ENCODE measurements around the gene HSPA6.
A peak's percentile ranks its signal among the peaks of the same experiment; 100 is the strongest.
"Not testable (repeated sequence)": the region's sequence is repeated elsewhere in the genome, so short reads cannot be mapped to it uniquely, and the experiment has no call there.

Gene HSPA6

DNA sequence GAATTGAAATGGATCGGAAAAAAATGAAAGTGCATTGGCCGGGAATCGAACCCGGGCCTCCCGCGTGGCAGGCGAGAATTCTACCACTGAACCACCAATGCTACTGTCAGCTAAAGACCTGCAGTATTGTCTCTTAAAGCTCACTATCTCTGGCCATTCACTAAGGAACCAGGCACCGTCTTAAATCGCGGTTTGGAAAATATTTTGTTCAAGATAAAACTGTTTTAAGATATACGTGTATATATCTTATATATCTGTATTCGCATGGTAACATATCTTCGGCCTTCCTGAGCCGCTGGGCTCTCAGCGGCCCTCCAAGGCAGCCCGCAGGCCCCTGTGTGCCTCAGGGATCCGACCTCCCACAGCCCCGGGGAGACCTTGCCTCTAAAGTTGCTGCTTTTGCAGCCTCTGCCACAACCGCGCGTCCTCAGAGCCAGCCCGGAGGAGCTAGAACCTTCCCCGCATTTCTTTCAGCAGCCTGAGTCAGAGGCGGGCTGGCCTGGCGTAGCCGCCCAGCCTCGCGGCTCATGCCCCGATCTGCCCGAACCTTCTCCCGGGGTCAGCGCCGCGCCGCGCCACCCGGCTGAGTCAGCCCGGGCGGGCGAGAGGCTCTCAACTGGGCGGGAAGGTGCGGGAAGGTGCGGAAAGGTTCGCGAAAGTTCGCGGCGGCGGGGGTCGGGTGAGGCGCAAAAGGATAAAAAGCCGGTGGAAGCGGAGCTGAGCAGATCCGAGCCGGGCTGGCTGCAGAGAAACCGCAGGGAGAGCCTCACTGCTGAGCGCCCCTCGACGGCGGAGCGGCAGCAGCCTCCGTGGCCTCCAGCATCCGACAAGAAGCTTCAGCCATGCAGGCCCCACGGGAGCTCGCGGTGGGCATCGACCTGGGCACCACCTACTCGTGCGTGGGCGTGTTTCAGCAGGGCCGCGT lies at the start of gene HSPA6:
TSS of gene HSPA6 (plus strand) at position 724 of the 925 bp plus-strand sequence. CDS start at position 843, 119 bp downstream.
- DNase-seq, result peak; percentile 46 to 63 (median 58)

- not testable (repeated sequence) for DNase-seq
Measured at GRCh38 chr1:161477711-161478110, 46.6 kb upstream of the HSPA6 start.

- DNase-seq, result no peak
Measured at GRCh38 chr1:161478985-161479384, 45.4 kb upstream of the HSPA6 start.

DNA sequence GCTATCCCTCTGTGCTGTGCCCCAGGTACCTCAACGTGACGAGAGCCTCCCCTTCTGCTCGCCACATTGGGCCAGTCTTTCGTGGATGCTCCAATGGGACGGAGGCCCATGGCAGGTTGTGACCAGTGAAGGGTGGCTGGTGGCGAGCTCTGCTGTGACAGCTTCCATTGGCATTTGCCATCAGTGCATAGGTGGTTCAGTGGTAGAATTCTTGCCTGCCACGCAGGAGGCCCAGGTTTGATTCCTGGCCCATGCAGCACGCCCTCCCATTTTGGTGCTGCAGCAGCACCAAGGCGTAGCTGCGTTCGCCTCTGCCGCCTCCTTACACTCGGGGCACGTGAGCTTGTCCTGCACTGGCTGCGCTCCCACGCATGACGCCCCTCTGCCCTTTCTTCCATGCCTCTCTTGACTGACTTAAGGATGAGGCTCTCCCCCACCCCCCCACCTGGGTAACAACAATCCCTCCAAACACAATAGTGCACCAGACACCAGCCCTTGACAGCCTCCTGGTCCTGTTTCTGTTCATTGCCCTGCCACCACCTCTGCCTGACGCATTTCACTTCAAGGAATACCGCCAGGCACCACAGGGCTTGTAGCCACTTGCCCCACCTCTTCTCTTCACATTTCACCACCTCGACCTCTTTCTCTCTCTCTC lies 43.8 kb upstream of the HSPA6 start:
- no peak for DNase-seq

DNA sequence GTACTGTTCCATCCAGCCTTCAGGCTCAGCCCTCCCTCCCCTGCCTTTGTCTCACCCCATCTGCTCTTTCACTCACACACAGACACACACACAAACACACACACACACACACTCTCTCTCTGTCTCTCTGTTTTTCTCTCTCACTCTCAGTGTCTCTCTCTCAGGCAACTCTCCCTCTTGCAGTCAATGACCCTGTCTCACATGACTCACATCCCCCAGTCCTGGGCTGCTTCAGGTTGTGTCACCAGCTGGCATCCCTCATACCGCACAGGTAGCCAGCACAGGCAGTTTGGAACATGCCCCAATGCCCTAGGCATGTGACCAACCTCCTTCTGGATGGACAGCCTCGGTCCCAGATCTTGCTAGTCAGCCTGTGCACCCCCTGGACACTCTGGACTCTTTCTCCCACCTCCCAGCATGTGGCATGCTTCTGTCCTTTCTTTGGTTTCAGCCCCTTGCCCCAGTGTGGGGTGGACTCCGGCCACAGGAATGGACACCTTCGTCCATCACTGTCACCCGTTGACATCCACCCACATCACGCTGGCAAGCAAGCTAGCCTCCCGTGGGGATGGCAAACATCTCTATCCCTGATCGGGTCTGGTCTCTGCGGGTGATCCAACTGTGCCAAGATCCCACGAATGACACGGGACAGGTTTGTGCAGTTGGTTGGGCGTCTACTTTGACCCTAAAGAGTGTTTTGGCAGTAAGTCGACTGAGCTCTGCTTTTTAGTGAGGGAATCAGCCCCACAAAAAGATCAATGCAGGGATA lies 42.5 kb upstream of the HSPA6 start:
- DNase-seq, result no peak

GRCh38 chr1:161482610-161483009 lies 41.7 kb upstream of the HSPA6 start:
- no peak for DNase-seq

- DNase-seq, result no peak
Measured at GRCh38 chr1:161483361-161483760, 41.0 kb upstream of the HSPA6 start.

DNA sequence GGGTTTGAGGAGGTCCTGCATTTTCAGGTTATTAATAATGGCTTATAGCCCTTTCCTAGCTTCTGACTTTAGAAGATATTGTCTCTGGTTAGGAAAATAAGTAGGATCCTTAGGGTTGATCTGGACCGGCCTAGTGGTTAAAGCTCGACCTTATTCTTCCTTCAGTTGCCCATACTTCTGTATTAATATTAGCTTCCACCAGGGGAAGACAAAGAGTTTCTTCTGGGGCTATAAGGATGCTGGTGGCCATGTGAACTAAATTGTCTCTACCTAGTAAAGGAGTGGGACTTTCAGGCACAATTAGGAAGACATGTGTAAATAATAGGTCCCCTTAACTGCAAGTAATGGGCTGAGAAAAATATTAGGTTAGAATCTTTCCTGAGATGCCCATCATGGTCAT lies 39.7 kb upstream of the HSPA6 start:
- DNase-seq, result no peak

- DNase-seq, result no peak
Measured at GRCh38 chr1:161486806-161487741, 37.3 kb upstream of the HSPA6 start.

DNA sequence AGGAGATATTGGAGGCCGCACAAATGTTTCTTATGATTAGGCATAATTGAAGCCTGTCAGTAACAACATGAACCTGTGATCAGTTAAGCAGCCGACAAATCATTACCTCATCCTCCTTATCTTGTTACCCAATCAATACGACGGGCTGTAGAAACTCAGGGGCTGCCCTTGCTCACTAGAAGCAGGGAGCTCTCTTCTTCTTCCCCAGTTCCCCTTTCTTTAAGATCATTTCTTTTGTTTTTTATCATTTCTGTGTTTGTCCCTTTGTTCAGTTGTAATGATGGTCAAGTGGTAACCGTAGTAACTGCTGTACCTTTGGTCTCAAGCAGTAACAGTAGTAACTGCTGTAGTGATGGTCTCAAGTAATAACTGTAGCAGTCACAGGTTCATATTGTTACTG lies 32.9 kb upstream of the HSPA6 start:
- DNase-seq, result no peak

- DNase-seq, result no peak
Measured at GRCh38 chr1:161492827-161493226, 31.5 kb upstream of the HSPA6 start.

DNA sequence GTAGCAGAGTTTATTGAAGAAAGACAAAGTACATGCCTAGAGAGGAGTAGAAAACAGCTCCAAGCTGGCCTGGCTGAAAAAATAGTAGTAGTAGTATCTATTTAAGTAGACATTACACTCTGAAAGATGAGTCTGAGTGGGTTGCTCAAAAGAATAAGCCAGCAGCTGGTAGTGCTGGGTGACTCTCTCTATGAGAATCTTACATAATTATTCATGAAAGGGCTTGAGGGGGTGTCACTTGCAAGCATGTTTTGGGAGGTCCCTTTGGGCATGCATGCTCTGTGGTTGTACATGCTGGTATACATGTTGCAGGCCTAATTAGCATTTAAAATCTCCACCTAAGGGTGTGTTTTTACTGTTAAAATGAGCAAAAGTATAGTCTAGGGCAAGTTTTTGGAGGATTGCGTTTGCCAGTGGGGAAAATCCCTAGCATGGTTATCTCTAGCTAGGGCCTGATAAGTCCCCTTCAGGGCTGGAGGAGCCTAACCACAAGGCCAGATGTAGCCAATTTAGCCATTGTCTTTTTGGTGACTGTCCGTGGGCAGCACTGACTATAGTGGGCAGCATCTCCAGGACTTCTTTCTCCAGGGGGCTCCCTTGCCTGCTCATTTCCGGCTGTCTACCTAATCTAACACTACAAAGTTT lies 30.1 kb upstream of the HSPA6 start:
- no peak for DNase-seq

- no peak for DNase-seq
Measured at GRCh38 chr1:161495490-161495889, 28.9 kb upstream of the HSPA6 start.

GRCh38 chr1:161497961-161498360 lies 26.4 kb upstream of the HSPA6 start:
- no peak for DNase-seq

DNA sequence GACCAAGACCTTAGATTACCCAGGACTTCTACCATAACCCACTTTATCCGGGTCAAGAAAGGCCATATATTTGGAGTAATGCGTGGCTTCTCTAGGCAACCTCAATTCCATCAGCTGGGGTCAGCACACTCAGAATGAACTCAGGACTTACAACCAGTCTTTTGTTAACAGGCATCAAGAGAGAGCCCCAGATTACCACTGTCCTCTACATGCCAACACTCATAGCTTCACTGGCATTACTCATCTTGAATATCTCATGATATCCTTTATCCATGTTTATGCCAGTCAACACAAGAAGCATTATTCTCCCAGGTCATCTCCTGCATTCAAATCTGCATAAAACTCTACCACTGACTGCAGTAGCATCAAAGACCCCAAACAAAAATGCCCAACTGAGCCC lies 25.7 kb upstream of the HSPA6 start:
- no peak for DNase-seq

DNA sequence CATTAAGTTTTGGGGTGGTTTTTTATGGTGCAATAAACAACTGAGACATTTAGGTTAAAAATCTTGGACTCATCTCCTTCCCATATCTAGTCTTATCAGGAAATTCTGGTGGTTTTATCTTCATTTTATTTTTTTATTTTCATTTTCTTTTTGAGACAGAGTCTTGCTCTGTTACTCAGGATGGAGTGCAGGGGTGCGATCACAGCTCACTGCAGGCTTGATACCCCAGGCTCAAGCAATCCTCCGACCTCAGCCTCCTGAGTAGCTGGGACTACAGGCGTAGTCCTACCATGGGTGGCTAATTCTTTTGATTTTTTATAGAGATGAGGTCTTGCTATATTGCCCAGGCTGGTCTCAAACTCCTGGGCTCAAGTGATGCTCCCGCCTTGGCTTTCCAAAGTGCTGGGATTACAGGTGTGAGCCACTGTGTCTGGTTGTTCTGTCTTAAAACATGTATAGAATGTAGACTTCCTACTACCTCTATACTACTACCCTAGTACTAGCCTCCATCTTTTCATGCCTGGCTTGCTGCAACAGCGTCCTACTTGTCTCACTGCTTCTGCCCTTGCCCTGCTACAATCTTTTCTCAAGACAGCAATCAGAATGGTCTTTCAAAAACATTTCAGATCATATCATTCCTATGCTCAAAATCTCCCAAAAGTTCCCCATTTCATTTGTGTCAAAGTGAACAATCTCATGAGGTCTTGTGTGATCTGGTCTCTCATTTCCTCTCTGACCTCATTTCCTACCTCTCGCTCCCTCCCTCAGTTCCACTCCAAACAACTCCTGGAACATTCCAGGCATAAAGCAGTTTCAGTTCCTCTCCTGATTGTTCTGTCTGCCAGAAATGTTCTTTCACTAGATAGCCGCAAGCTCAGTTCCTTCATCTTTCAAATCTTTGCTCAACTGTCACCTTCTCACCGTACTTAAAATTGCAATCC lies 25.0 kb upstream of the HSPA6 start:
- DNase-seq, result no peak

DNA sequence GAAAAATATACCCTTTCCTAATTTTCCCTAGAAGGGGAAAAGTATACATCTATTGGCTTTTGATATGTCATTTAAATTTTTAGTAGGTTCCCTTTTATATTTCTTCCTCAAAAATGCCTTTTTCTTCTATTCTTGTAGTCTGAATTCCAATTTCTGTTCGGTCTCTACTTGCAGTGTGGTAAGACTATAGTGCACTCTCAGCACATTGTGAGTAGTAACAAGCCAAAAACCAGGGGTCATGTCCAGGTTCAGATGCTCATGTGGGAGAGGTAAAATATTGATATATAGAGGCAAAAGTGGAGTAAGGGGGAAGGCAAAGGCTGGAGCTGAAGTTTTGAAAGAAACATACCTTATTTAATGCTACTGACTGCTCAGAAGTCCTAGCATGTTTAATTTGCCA lies 23.1 kb upstream of the HSPA6 start:
- DNase-seq, result no peak

DNA sequence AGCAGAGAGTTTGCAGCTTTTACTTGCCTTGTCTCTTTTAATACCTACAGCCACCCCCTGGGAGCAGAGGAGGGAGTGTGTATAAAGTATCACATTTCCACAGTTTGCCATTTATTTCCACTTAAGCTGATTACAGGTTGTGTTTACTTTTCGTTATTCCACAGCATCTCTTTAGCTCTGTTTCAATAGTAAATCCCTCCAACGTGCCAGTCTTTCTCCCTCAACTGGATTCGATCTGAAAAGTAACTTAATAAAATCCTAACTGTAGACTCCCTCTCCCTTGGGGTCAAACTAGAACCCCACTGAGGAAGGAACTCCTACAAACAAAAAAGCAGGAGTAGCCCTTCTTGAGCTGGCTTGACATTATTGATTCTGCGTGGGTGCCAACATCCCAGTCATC lies 22.2 kb upstream of the HSPA6 start:
- no peak for DNase-seq

DNA sequence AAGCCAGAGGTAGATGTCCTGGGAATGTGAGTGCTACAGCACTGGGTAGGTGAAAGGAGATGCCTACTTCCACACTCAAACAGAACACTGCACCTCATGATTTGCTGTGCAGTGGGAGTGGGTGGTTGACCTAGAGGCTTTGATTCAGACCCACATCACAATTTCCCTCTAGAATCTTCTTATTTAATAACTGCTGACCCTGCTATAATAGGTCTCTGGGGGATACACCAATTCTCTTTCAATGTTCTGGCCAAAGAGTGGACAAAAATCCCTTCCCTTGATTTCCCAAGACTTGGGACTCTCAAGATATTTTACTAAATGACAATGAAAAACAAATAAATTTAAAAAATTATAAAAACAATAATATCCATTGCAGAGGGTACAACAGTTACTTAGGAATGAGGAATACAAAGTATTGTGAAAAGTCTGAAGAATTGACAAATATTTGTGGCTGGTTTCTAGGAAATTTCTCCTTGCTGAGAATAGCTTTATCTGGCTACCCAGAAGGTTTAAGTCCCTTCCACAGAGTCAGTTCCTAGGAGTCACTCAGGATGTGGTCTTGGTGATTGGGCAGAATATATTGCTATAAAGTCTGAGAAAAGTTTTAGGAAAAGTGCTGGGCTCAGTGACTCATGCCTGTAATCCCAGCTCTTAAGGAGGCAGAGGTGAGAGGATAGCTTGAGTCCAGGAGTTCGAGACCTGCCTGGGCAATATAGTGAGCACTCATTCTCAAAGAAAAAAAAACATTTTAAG lies 21.5 kb upstream of the HSPA6 start:
- no peak for DNase-seq

DNA sequence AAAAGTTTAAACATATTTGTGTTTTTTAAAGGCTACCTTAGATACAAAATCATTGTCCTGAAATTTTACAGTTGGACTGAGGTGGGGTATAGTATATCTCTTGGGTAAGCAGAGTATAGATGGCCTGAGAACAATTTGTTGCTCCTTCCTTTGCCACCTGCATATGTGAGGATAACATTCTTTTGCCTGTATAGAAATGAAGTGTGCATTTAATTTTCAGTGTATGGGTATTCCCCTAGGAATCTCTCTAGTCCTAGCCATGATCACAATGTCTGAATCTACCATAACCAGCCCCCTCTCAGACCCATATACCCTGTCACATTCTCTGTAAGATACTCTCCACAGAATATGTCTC lies 21.0 kb upstream of the HSPA6 start:
- DNase-seq, result no peak

Measured in activated naive CD4-positive, alpha-beta T cell (primary cell).